GM12872 (cell line): ENCODE measurements around the gene CREB3L4.

Experiments
- CTCF ChIP-seq: IDR thresholded peaks from 3 replicates; pipeline ENCODE4 v1.5.1; 2011; ENCODE audit warnings: low read depth, mild to moderate bottlenecking, low read length, moderate library complexity; ENCODE audit not compliant: insufficient read depth

CREB3L4 gene

GRCh38 chr1:153933955-153934354 is 33.7 kb upstream of the CREB3L4 start:
- TF ChIP-seq CTCF: no peak

- TF ChIP-seq CTCF: no peak
These were observed 33.0 kb upstream of the CREB3L4 start for GRCh38 chr1:153934746-153935145.

GRCh38 chr1:153936011-153936802 is 31.5 kb upstream of the CREB3L4 start:
- TF ChIP-seq CTCF: no peak

- no peak for TF ChIP-seq CTCF
These were observed 30.4 kb upstream of the CREB3L4 start for GRCh38 chr1:153937331-153937730.

- TF ChIP-seq CTCF: no peak
These were observed 28.7 kb upstream of the CREB3L4 start for GRCh38 chr1:153938996-153939395.

- no peak for TF ChIP-seq CTCF
These were observed 28.2 kb upstream of the CREB3L4 start for GRCh38 chr1:153939476-153939875.

- TF ChIP-seq CTCF: no peak
These were observed 26.9 kb upstream of the CREB3L4 start for GRCh38 chr1:153940756-153941155.
